GM10847 (cell line): ENCODE results near the gene COQ8B.

Source experiments
- POLR2A ChIP-seq: IDR thresholded peaks from 2 replicates; pipeline ENCODE4 v1.6.1; 2011; ENCODE audit not compliant: insufficient read length; ENCODE audit errors: extremely low read depth

Gene COQ8B

GRCh38 chr19:40744554-40745401 is 28.1 kb upstream of the COQ8B start:
- no peak for TF ChIP-seq POLR2A

- no peak for TF ChIP-seq POLR2A
Measured at GRCh38 chr19:40743926-40744325, 27.2 kb upstream of the COQ8B start.

GRCh38 chr19:40742886-40743285 is 26.2 kb upstream of the COQ8B start:
- TF ChIP-seq POLR2A, result no peak

- TF ChIP-seq POLR2A, result no peak
Measured at GRCh38 chr19:40742477-40742876, 25.8 kb upstream of the COQ8B start.

GRCh38 chr19:40741527-40742390 is 25.1 kb upstream of the COQ8B start:
- TF ChIP-seq POLR2A, result no peak

GRCh38 chr19:40740747-40741146 is 24.1 kb upstream of the COQ8B start:
- TF ChIP-seq POLR2A, result no peak

GRCh38 chr19:40739871-40740703 is 23.4 kb upstream of the COQ8B start:
- no peak for TF ChIP-seq POLR2A

- no peak for TF ChIP-seq POLR2A
Measured at GRCh38 chr19:40739030-40739839, 22.5 kb upstream of the COQ8B start.

- TF ChIP-seq POLR2A, result no peak
Measured at GRCh38 chr19:40737102-40737644, 20.5 kb upstream of the COQ8B start.

- no peak for TF ChIP-seq POLR2A
Measured at GRCh38 chr19:40736661-40737060, 20.0 kb upstream of the COQ8B start.

GRCh38 chr19:40735013-40735771 is 18.5 kb upstream of the COQ8B start:
- TF ChIP-seq POLR2A, result no peak

GRCh38 chr19:40733149-40733548 is 16.5 kb upstream of the COQ8B start:
- TF ChIP-seq POLR2A, result no peak

GRCh38 chr19:40726279-40726678 is 9.6 kb upstream of the COQ8B start:
- no peak for TF ChIP-seq POLR2A
